ENCODE results near the gene ASB1. TPM values are rescaled to one million over a fixed set of nuclear protein-coding genes. Genes with fewer than 3 reads are reported as not detected.
A peak's percentile ranks its signal among the peaks of the same experiment; 100 is the strongest.

The ASB1 gene
- total and polyA plus RNA-seq, 2 of the 13 experiments (the other 11 are each of a cell fraction or from before 2014, with no cell fraction given), result 48.6 to 49.2 TPM

- intact Hi-C loops (cut with micrococcal nuclease; ENCODE audit: unreplicated experiment), result no loop called here
- no TSS peak for BruUV-seq (replicated peaks)
- no peak for DNase-seq (ENCODE audit: low spot score)
Observed at GRCh38 chr2:238484522-238485452, 58.1 kb downstream of the ASB1 start.

More at GRCh38 chr2:238484522-238485452, 58.1 kb downstream of the ASB1 start:
- Histone ChIP-seq H3K27me3 (ENCODE audit: control insufficient read depth in 1 of 2, insufficient read depth in 2 of 2, low read length in 2 of 2) (no peaks in the 10 kb centered on the region), H2AFZ (ENCODE audit: low read length) (no peak overlapping the region), H3K27ac (ENCODE audit: extremely low read length, insufficient read depth, low read length) (no peak overlapping the region), H3K36me3 (replicated peaks in 1 of 2; ENCODE audit: control insufficient read depth in 1 of 2, insufficient read depth in 2 of 2, low read length in 2 of 2) (no peaks in the 10 kb centered on the region), H3K9me3 (ENCODE audit: low read length) (0 out of 2 replicates have a peak, but pooled peaks cover 5% of the 10 kb centered on the region), H3K79me2 (ENCODE audit: insufficient read depth, low read length) (no peaks in the 10 kb centered on the region), H3K9ac (ENCODE audit: insufficient read depth, low read depth, low read length) (no peak overlapping the region), H3K4me1 (ENCODE audit: insufficient read depth, low read length) (no peaks in the 10 kb centered on the region), H4K20me1 (ENCODE audit: insufficient read depth, low read length) (no peaks in the 10 kb centered on the region), H3K4me3 (replicated peaks in 1 of 3; ENCODE audit: insufficient read depth in 1 of 3, low read depth in 2 of 3, low read length in 3 of 3) (no peak overlapping the region), H3K4me2 (ENCODE audit: low read depth, low read length) (no peak overlapping the region)
- in situ Hi-C loops (cut with HindIII; ENCODE audit: extremely low pct_ligation_motif_present, low pct_unique_long_range_greater_than_20kb), result no loop called here
- ChIA-PET CTCF (ENCODE audit: low intra/inter-chr PET ratio, low total read pairs) (no interaction called here), POLR2A (interaction anchor here (1.1 kb wide), 1 partner anchor 12 kb away, joined by 3 read pairs; no protein-coding TSS in a partner anchor)
- peak; percentile 39 for ATAC-seq
- TF ChIP-seq HNRNPL (IDR thresholded peaks at IDR 0.05; ENCODE audit: low read depth, low read length), result 0 out of 2 replicates have a peak, but pooled peaks have one; percentile 61
- peak; percentile 66; the same call in 1 of the 2 replicates for TF ChIP-seq ZNF264 (CRISPR knock-in tag; IDR thresholded peaks at IDR 0.05)
- no peak for TF ChIP-seq ZNF224 (CRISPR knock-in tag; IDR thresholded peaks at IDR 0.05)
- 0 out of 2 replicates have a peak, but pooled peaks have one; percentile 12 for TF ChIP-seq NONO (IDR thresholded peaks at IDR 0.05)
- TF ChIP-seq NONO (CRISPR knock-in tag; conservative IDR thresholded peaks at IDR 0.05), result no peak
- TF ChIP-seq DNMT1 (CRISPR knock-in tag; IDR thresholded peaks at IDR 0.05), result peak; percentile 35; the same call in 1 of the 2 replicates
- TF ChIP-seq ZNF646 (CRISPR knock-in tag; IDR thresholded peaks at IDR 0.05), result peak; percentile 96
- TF ChIP-seq AHR (CRISPR knock-in tag; IDR thresholded peaks at IDR 0.05), result no peak
- no peak for TF ChIP-seq ZNF230 (CRISPR knock-in tag; IDR thresholded peaks at IDR 0.05)
- TF ChIP-seq CENPT (CRISPR knock-in tag; IDR thresholded peaks at IDR 0.05; ENCODE audit: low read depth), result peak; percentile 25; the same call in 1 of the 2 replicates
- peak; percentile 29 for TF ChIP-seq HNRNPLL (IDR thresholded peaks at IDR 0.05; ENCODE audit: low read depth, low read length, poor library complexity, severe bottlenecking)
- peak; percentile 24; the same call in 1 of the 2 replicates for TF ChIP-seq ZNF776 (CRISPR knock-in tag; IDR thresholded peaks at IDR 0.05)
- no peak for TF ChIP-seq ZNF576 (CRISPR knock-in tag; IDR thresholded peaks at IDR 0.05)
- FAIRE-seq, result no peak
- 82% methylated on average over 23 of the region's 23 CpGs for WGBS (ENCODE audit: low lambda C conversion rate)

All from HepG2 (cell line).